PC-3 (cell line): ENCODE measurements around the gene CRELD2.

ENCODE experiments used
- CTCF ChIP-seq: fragments of 300-600 bp; sonication (generic); conservative IDR thresholded peaks from 2 replicates; pipeline ENCODE4 v1.5.1; 2017; ENCODE audit warnings: antibody characterized with exemption, low read depth, mild to moderate bottlenecking, low read length
- EZH2phosphoT487 ChIP-seq: fragments of 300-600 bp; sonication (generic); IDR thresholded peaks from 2 replicates; pipeline ENCODE4 v1.6.1; 2018; ENCODE audit warnings: mild to moderate bottlenecking, antibody characterized with exemption, low read length, borderline replicate concordance

- TF ChIP-seq CTCF = no peak
- TF ChIP-seq EZH2phosphoT487 = no peak
These were observed 46.0 kb downstream of the CRELD2 start for GRCh38 chr22:49964136-49965090.
